GM21723 (cell line): ENCODE data around the gene RNF121.

Source experiments
- ATAC-seq: cut with Tn5 transposase; IDR thresholded peaks from one replicate; pipeline ENCODE4 v1.9.1; 2021; ENCODE audit warnings: mild to moderate bottlenecking, moderate library complexity; ENCODE audit not compliant: unreplicated experiment

The RNF121 gene

GRCh38 chr11:71987521-71987920 is 58.7 kb downstream of the RNF121 start:
- no peak for ATAC-seq

- ATAC-seq, result no peak
Observed at GRCh38 chr11:71988050-71988449, 59.2 kb downstream of the RNF121 start.

GRCh38 chr11:71990701-71991100 is 61.9 kb downstream of the RNF121 start:
- ATAC-seq, result no peak

GRCh38 chr11:71991494-71991893 is 62.6 kb downstream of the RNF121 start:
- ATAC-seq, result peak; percentile 64

- peak; percentile 20 for ATAC-seq
Observed at GRCh38 chr11:71992136-71992730, 63.4 kb downstream of the RNF121 start.

- ATAC-seq, result no peak
Observed at GRCh38 chr11:71994786-71995185, 65.9 kb downstream of the RNF121 start.

GRCh38 chr11:71995726-71996291 is 67.0 kb downstream of the RNF121 start:
- ATAC-seq, result no peak

GRCh38 chr11:71996517-71996916 is 67.7 kb downstream of the RNF121 start:
- ATAC-seq, result no peak

GRCh38 chr11:71996946-71997345 is 68.1 kb downstream of the RNF121 start:
- no peak for ATAC-seq

GRCh38 chr11:71997594-71997993 is 68.7 kb downstream of the RNF121 start:
- ATAC-seq, result no peak

- ATAC-seq, result no peak
Observed at GRCh38 chr11:71998061-71998460, 69.2 kb downstream of the RNF121 start.

- ATAC-seq, result peak; percentile 50
Observed at GRCh38 chr11:71998649-71999310, 69.9 kb downstream of the RNF121 start, which contains the start of gene IL18BP. Gene IL18BP (plus strand): TSS chr11:71998909. CDS start chr11:71999985, 1,076 bp downstream.

GRCh38 chr11:71999362-71999761 is 70.5 kb downstream of the RNF121 start:
- ATAC-seq, result no peak

GRCh38 chr11:71999798-72000197 is 71.0 kb downstream of the RNF121 start:
- ATAC-seq, result no peak

GRCh38 chr11:72000202-72000867 is 71.5 kb downstream of the RNF121 start:
- ATAC-seq, result no peak

- no peak for ATAC-seq
Observed at GRCh38 chr11:72001285-72001684, 72.4 kb downstream of the RNF121 start.

- no peak for ATAC-seq
Observed at GRCh38 chr11:72001834-72002591, 73.2 kb downstream of the RNF121 start.

- ATAC-seq, result no peak
Observed at GRCh38 chr11:72002841-72003775, 74.3 kb downstream of the RNF121 start.

GRCh38 chr11:72003776-72004171 is 74.9 kb downstream of the RNF121 start:
- no peak for ATAC-seq
